ENCODE measurements around the gene AGBL4. TPM values are rescaled to one million over a fixed set of nuclear protein-coding genes. Genes with fewer than 3 reads are reported as not detected.

Gene AGBL4
- total and polyA plus RNA-seq, 2 of the 13 experiments (the other 11 are each of a cell fraction or from before 2014, with no cell fraction given), result not detected

GRCh38 chr1:48527051-48527450 lies 1496.7 kb downstream of the AGBL4 start:
- CTCF ChIA-PET (ENCODE audit: low intra/inter-chr PET ratio, low total read pairs), result no interaction called here
- Histone ChIP-seq H2AFZ (ENCODE audit: low read length) (no peak overlapping the region), H3K4me3 (replicated peaks in 1 of 3; ENCODE audit: insufficient read depth in 1 of 3, low read depth in 2 of 3, low read length in 3 of 3) (no peak overlapping the region), H3K79me2 (ENCODE audit: insufficient read depth, low read length) (no peaks in the 10 kb centered on the region), H3K4me1 (ENCODE audit: insufficient read depth, low read length) (no peaks in the 10 kb centered on the region), H4K20me1 (ENCODE audit: insufficient read depth, low read length) (no peaks in the 10 kb centered on the region), H3K4me2 (ENCODE audit: low read depth, low read length) (no peak overlapping the region), H3K27me3 (ENCODE audit: control insufficient read depth in 1 of 2, insufficient read depth in 2 of 2, low read length in 2 of 2) (no peaks in the 10 kb centered on the region), H3K9me3 (ENCODE audit: low read length) (no peaks in the 10 kb centered on the region), H3K27ac (ENCODE audit: extremely low read length, insufficient read depth, low read length) (no peak overlapping the region), H3K36me3 (replicated peaks in 1 of 2; ENCODE audit: control insufficient read depth in 1 of 2, insufficient read depth in 2 of 2, low read length in 2 of 2) (no peaks in the 10 kb centered on the region), H3K9ac (ENCODE audit: insufficient read depth, low read depth, low read length) (no peak overlapping the region)
- POLR2A ChIA-PET, result no interaction called here
- 0% methylated on average over 5 of the region's 5 CpGs for WGBS (ENCODE audit: low lambda C conversion rate)
- ATAC-seq (no peak), FAIRE-seq (no peak), DNase-seq (ENCODE audit: low spot score) (no peak)
- BruUV-seq (replicated peaks), result no TSS peak
- TF ChIP-seq U2AF1 (optimal IDR thresholded peaks at IDR 0.05; ENCODE audit: low read depth, low read length) (no peak), ZNF704 (CRISPR knock-in tag; IDR thresholded peaks at IDR 0.05; ENCODE audit: borderline replicate concordance) (no peak), CAMTA2 (CRISPR knock-in tag; IDR thresholded peaks at IDR 0.05; ENCODE audit: borderline replicate concordance) (no peak), ZNF235 (CRISPR knock-in tag; IDR thresholded peaks at IDR 0.05; ENCODE audit: borderline replicate concordance) (no peak)
- TF ChIP-seq, protein P1, sequence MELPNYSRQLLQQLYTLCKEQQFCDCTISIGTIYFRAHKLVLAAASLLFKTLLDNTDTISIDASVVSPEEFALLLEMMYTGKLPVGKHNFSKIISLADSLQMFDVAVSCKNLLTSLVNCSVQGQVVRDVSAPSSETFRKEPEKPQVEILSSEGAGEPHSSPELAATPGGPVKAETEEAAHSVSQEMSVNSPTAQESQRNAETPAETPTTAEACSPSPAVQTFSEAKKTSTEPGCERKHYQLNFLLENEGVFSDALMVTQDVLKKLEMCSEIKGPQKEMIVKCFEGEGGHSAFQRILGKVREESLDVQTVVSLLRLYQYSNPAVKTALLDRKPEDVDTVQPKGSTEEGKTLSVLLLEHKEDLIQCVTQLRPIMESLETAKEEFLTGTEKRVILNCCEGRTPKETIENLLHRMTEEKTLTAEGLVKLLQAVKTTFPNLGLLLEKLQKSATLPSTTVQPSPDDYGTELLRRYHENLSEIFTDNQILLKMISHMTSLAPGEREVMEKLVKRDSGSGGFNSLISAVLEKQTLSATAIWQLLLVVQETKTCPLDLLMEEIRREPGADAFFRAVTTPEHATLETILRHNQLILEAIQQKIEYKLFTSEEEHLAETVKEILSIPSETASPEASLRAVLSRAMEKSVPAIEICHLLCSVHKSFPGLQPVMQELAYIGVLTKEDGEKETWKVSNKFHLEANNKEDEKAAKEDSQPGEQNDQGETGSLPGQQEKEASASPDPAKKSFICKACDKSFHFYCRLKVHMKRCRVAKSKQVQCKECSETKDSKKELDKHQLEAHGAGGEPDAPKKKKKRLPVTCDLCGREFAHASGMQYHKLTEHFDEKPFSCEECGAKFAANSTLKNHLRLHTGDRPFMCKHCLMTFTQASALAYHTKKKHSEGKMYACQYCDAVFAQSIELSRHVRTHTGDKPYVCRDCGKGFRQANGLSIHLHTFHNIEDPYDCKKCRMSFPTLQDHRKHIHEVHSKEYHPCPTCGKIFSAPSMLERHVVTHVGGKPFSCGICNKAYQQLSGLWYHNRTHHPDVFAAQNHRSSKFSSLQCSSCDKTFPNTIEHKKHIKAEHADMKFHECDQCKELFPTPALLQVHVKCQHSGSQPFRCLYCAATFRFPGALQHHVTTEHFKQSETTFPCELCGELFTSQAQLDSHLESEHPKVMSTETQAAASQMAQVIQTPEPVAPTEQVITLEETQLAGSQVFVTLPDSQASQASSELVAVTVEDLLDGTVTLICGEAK (IDR thresholded peaks at IDR 0.05), result no peak
- TF ChIP-seq, protein P1 (CRISPR knock-in tag; IDR thresholded peaks at IDR 0.05), result no peak
- intact Hi-C loops (cut with micrococcal nuclease; ENCODE audit: unreplicated experiment) (no loop called here), in situ Hi-C loops (cut with HindIII; ENCODE audit: extremely low pct_ligation_motif_present, low pct_unique_long_range_greater_than_20kb) (no loop called here)
